GM18870 (cell line): ENCODE data around the gene GTPBP6.
"Not testable (repeated sequence)": the region's sequence is repeated elsewhere in the genome, so short reads cannot be mapped to it uniquely, and the experiment has no call there.

Source experiments
- ATAC-seq: cut with Tn5 transposase; IDR thresholded peaks from one replicate; pipeline ENCODE4 v1.9.1; 2021; ENCODE audit warnings: moderate library complexity; ENCODE audit not compliant: unreplicated experiment

The GTPBP6 gene

GRCh38 chrX:352181-352580 is 33.6 kb upstream of the GTPBP6 start:
- no peak for ATAC-seq

- no peak for ATAC-seq
Observed at GRCh38 chrX:351736-352135, 33.1 kb upstream of the GTPBP6 start.

- not testable (repeated sequence) for ATAC-seq
Observed at GRCh38 chrX:351324-351641, 32.7 kb upstream of the GTPBP6 start.

- no peak for ATAC-seq
Observed at GRCh38 chrX:350534-351323, 32.1 kb upstream of the GTPBP6 start.

- no peak for ATAC-seq
Observed at GRCh38 chrX:350148-350533, 31.5 kb upstream of the GTPBP6 start.

- no peak for ATAC-seq
Observed at GRCh38 chrX:349702-350101, 31.1 kb upstream of the GTPBP6 start.

GRCh38 chrX:349196-349595 is 30.6 kb upstream of the GTPBP6 start:
- no peak for ATAC-seq

- no peak for ATAC-seq
Observed at GRCh38 chrX:348461-349117, 30.0 kb upstream of the GTPBP6 start.

- no peak for ATAC-seq
Observed at GRCh38 chrX:347351-348117, 28.9 kb upstream of the GTPBP6 start.

- ATAC-seq, result no peak
Observed at GRCh38 chrX:346034-346813, 27.6 kb upstream of the GTPBP6 start.

- no peak for ATAC-seq
Observed at GRCh38 chrX:345020-345925, 26.7 kb upstream of the GTPBP6 start.

GRCh38 chrX:344371-344901 is 25.8 kb upstream of the GTPBP6 start:
- no peak for ATAC-seq

- ATAC-seq, result no peak
Observed at GRCh38 chrX:341541-342101, 23.0 kb upstream of the GTPBP6 start.

- ATAC-seq, result no peak
Observed at GRCh38 chrX:340641-341423, 22.2 kb upstream of the GTPBP6 start.

GRCh38 chrX:340121-340520 is 21.5 kb upstream of the GTPBP6 start:
- ATAC-seq, result no peak

- no peak for ATAC-seq
Observed at GRCh38 chrX:338836-339400, 20.3 kb upstream of the GTPBP6 start.

GRCh38 chrX:338281-338835 is 19.8 kb upstream of the GTPBP6 start:
- no peak for ATAC-seq

GRCh38 chrX:337331-337831 is 18.8 kb upstream of the GTPBP6 start:
- ATAC-seq, result no peak
